HepG2 (cell line): ENCODE measurements around the gene ATP2C2.

ENCODE experiments used
- CTCF ChIP-seq: sonication (generic); formaldehyde crosslinking; IDR thresholded peaks from 2 replicates; pipeline ENCODE4 v1.5.0; 2020; ENCODE audit warnings: mild to moderate bottlenecking, missing genetic modification reagents, moderate library complexity
- DMTF1 ChIP-seq: sonication (generic); formaldehyde crosslinking; IDR thresholded peaks from 2 replicates; pipeline ENCODE4 v1.4.0; 2020; ENCODE audit warnings: mild to moderate bottlenecking, missing genetic modification reagents
- EHMT2 ChIP-seq: fragments of 200-600 bp; sonication (generic); IDR thresholded peaks from 2 replicates; pipeline ENCODE4 v1.7.0; 2017; ENCODE audit warnings: antibody characterized with exemption, low read depth, low read length, borderline replicate concordance
- EZH2 ChIP-seq: conservative IDR thresholded peaks from 2 replicates; pipeline ENCODE4 v1.6.1; 2012; ENCODE audit warnings: mild to moderate bottlenecking, low read depth, low read length, moderate library complexity
- SOX6 ChIP-seq, 2 experiments: fragments of 450-650 bp in 1 of 2; sonication (generic) in 1 of 2; formaldehyde crosslinking in 1 of 2; IDR thresholded peaks; 2 replicates each; pipeline versions ENCODE4 v1.4.0 to v1.6.1; 2017 to 2020; ENCODE audit warnings: antibody characterized with exemption in 1 of 2, mild to moderate bottlenecking in 1 of 2, missing genetic modification reagents in 1 of 2
- THAP8 ChIP-seq: sonication (generic); formaldehyde crosslinking; IDR thresholded peaks from 2 replicates; pipeline ENCODE4 v1.5.1; 2020; ENCODE audit warnings: missing genetic modification reagents, mild to moderate bottlenecking, borderline replicate concordance
- YY1 ChIP-seq: IDR thresholded peaks from 2 replicates; pipeline ENCODE4 v1.6.1; 2011; ENCODE audit warnings: low read length, low read depth, moderate library complexity, mild to moderate bottlenecking; ENCODE audit not compliant: insufficient read depth, insufficient replicate concordance
- ZNF768 ChIP-seq: sonication (generic); formaldehyde crosslinking; IDR thresholded peaks from 2 replicates; pipeline ENCODE4 v1.4.0; 2020; ENCODE audit warnings: missing genetic modification reagents
- ZSCAN29 ChIP-seq: sonication (generic); formaldehyde crosslinking; conservative IDR thresholded peaks from 2 replicates; pipeline ENCODE4 v1.4.0; 2020; ENCODE audit warnings: mild to moderate bottlenecking, missing genetic modification reagents

- TF ChIP-seq DMTF1 (CRISPR knock-in tag) (no peak), EZH2 (no peak), ZNF768 (CRISPR knock-in tag) (no peak), SOX6 (IDR thresholded peaks at IDR 0.05) (no peak), SOX6 (CRISPR knock-in tag; IDR thresholded peaks at IDR 0.05) (no peak), ZSCAN29 (CRISPR knock-in tag) (no peak), YY1 (no peak), EHMT2 (no peak), CTCF (CRISPR knock-in tag) (no peak), THAP8 (CRISPR knock-in tag) (no peak)
These were observed 3.2 kb downstream of the ATP2C2 start for GRCh38 chr16:84371553-84371865.
